ENCODE data around the gene ATMIN.

DNA sequence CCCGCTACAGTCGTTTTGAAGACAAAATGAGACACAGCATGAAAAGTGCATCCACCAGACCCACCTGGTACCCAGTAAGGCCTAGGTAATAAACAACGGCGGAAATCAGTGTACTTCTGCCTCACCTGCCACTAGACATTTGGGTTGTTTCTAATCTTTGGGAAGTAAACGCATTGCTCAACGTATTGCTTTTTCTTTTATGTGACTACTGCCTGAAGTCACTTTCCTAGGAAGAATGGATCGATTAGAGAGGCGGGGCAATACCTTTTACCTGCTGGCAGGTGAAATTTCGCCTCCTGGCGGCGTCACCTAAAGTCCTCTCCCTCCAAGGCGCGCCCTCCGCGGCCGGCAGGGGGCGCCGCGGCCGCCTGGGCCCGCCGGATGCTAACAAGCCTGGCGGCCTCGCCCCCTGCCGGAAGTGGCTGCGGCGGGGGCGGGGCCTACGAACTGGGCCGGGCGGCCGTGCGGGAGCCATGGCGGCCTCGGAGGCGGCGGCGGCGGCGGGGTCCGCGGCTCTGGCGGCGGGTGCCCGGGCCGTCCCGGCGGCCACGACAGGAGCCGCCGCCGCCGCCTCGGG lies at the start of gene ATMIN:
- TF ChIP-seq, protein P1, sequence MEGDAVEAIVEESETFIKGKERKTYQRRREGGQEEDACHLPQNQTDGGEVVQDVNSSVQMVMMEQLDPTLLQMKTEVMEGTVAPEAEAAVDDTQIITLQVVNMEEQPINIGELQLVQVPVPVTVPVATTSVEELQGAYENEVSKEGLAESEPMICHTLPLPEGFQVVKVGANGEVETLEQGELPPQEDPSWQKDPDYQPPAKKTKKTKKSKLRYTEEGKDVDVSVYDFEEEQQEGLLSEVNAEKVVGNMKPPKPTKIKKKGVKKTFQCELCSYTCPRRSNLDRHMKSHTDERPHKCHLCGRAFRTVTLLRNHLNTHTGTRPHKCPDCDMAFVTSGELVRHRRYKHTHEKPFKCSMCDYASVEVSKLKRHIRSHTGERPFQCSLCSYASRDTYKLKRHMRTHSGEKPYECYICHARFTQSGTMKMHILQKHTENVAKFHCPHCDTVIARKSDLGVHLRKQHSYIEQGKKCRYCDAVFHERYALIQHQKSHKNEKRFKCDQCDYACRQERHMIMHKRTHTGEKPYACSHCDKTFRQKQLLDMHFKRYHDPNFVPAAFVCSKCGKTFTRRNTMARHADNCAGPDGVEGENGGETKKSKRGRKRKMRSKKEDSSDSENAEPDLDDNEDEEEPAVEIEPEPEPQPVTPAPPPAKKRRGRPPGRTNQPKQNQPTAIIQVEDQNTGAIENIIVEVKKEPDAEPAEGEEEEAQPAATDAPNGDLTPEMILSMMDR (IDR thresholded peaks at IDR 0.05; ENCODE audit: low read depth, low read length): peak; percentile 96
- TF ChIP-seq POLR2A (IDR thresholded peaks at IDR 0.05; ENCODE audit: extremely low read depth, insufficient read length): peak; percentile 33
- TF ChIP-seq, protein P2, sequence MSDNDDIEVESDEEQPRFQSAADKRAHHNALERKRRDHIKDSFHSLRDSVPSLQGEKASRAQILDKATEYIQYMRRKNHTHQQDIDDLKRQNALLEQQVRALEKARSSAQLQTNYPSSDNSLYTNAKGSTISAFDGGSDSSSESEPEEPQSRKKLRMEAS (IDR thresholded peaks at IDR 0.05; ENCODE audit: low read depth, low read length): no peak

Data from NB4 (cell line).